Osteocyte (in vitro differentiated cells): ENCODE data around the gene ITFG1. TPM values are rescaled to one million over a fixed set of nuclear protein-coding genes. Genes with fewer than 3 reads are reported as not detected.

ENCODE experiments used
- DNase-seq: peaks from one replicate; pipeline ENCODE4 v3.0.0; 2021; ENCODE audit warnings: mixed read lengths; ENCODE audit not compliant: unreplicated experiment; ENCODE audit errors: extremely low spot score
- H3K27ac Mint-ChIP-seq: one replicate; pipeline ENCODE4 v1.8.0; 2021; ENCODE audit warnings: mild to moderate bottlenecking, mixed read lengths; ENCODE audit not compliant: unreplicated experiment
- H3K27me3 Mint-ChIP-seq: one replicate; pipeline ENCODE4 v1.8.0; 2021; ENCODE audit warnings: mixed read lengths; ENCODE audit not compliant: unreplicated experiment
- H3K36me3 Mint-ChIP-seq: one replicate; pipeline ENCODE4 v1.8.0; 2021; ENCODE audit warnings: mixed read lengths; ENCODE audit not compliant: unreplicated experiment
- H3K4me1 Mint-ChIP-seq: one replicate; pipeline ENCODE4 v1.8.0; 2021; ENCODE audit warnings: mixed read lengths; ENCODE audit not compliant: unreplicated experiment
- H3K4me3 Mint-ChIP-seq: one replicate; pipeline ENCODE4 v1.8.0; 2021; ENCODE audit warnings: mild to moderate bottlenecking, moderate library complexity, mixed read lengths; ENCODE audit not compliant: unreplicated experiment
- H3K9me3 Mint-ChIP-seq: one replicate; pipeline ENCODE4 v1.8.0; 2021; ENCODE audit warnings: mixed read lengths; ENCODE audit not compliant: unreplicated experiment
- total RNA-seq: library from RNA; stranded (reverse); gene quantifications from 2 replicates; pipeline ENCODE4 v1.2.1, GENCODE V29; 2021
- TF ChIP-seq, protein P1 (sequence below): fragments of 200-600 bp; sonication (generic); IDR thresholded peaks from 2 replicates; pipeline ENCODE4 v1.5.0; 2021; ENCODE audit warnings: antibody characterized with exemption, mild to moderate bottlenecking, moderate library complexity

ITFG1 gene
- total RNA-seq, 1 donor from 2014 or later: 69.5 TPM

DNA sequence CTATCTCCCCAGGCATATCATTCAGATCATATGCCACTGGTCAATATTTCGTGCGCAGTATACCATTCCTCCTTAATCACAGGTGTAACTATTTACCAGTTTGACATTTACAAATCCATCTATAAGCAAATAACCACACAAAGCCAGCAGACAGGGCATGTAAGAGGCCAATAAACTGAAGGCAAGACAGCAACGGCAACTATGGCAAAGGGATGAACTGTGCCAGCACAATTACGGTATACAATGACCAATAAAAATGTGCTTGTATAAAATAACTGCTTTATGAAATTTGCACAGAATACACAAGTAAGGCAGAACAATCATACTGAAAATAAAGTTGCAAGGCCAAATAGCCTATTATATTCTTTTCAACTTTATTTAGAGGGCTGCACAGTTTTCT lies 326.3 kb downstream of the ITFG1 start:
- H3K27me3 Mint-ChIP-seq: no peaks in the 10 kb centered on the region
- H3K4me1 Mint-ChIP-seq: peaks cover 3% of the 10 kb centered on the region
- H3K36me3 Mint-ChIP-seq: no peaks in the 10 kb centered on the region
- no peak overlapping the region for H3K4me3 Mint-ChIP-seq
- TF ChIP-seq, protein P1, sequence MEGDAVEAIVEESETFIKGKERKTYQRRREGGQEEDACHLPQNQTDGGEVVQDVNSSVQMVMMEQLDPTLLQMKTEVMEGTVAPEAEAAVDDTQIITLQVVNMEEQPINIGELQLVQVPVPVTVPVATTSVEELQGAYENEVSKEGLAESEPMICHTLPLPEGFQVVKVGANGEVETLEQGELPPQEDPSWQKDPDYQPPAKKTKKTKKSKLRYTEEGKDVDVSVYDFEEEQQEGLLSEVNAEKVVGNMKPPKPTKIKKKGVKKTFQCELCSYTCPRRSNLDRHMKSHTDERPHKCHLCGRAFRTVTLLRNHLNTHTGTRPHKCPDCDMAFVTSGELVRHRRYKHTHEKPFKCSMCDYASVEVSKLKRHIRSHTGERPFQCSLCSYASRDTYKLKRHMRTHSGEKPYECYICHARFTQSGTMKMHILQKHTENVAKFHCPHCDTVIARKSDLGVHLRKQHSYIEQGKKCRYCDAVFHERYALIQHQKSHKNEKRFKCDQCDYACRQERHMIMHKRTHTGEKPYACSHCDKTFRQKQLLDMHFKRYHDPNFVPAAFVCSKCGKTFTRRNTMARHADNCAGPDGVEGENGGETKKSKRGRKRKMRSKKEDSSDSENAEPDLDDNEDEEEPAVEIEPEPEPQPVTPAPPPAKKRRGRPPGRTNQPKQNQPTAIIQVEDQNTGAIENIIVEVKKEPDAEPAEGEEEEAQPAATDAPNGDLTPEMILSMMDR: no peak
- H3K9me3 Mint-ChIP-seq: no peaks in the 10 kb centered on the region
- DNase-seq: no peak
- H3K27ac Mint-ChIP-seq: no peak overlapping the region

DNA sequence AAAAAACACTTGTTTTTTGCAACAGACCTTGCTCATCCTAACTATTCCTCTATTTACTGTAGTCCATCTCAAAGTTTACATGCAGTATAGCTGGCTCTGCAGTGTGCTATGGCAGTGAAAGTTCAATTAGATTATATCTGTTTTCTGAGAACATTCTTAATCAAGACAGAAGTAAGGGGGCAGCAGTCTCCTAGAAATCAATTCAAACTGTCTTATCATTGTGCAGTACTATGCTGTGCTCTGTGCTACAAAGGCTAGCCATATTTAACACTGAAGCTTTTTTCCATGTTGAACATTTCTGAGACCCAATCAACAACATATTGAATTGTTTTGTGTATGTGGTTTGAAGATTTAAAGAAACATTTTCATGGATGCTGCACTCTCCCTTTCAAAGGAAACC lies 328.6 kb downstream of the ITFG1 start:
- Mint-ChIP-seq H3K4me3 (no peak overlapping the region), H3K27ac (no peak overlapping the region)

DNA sequence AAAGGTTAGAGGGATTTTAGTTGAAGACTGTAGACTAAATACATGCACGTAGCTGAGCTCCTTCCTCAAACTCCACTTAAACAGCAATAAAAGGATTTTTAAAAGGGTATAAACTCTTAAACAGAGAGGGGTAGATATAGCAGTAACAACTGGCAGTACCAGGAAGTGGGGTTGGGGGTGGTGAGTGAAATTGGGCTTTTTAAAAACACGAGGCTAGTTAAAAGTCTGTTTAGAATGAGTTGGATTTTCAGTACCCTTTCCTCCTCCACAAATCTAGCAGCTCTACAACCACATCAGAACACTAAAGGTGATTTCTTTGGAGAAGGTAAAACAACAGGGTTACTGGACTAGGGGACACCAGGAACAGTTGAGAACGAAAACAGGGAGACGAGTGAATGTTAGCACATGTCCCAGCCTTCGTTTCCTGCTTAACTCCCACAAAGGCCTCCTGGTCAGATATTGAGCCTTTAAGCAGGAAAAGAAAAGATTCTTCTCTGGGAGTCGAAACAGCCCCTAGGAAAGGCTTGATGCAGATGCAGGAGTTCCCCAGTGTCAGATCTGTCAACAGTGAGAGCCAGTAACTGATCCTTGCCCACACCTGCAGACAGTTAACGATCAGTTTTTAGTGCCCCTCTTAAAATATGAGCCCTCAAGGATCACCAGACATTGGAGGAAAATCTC lies 331.0 kb downstream of the ITFG1 start:
- H3K9me3 Mint-ChIP-seq: no peaks in the 10 kb centered on the region
- no peak overlapping the region for H3K27ac Mint-ChIP-seq
- no peaks in the 10 kb centered on the region for H3K27me3 Mint-ChIP-seq
- no peaks in the 10 kb centered on the region for H3K4me1 Mint-ChIP-seq
- TF ChIP-seq, protein P1: no peak
- H3K36me3 Mint-ChIP-seq: no peaks in the 10 kb centered on the region
- no peak overlapping the region for H3K4me3 Mint-ChIP-seq
- no peak for DNase-seq

More for the DNA sequence above, 328.6 kb downstream of the ITFG1 start:
- Mint-ChIP-seq H3K9me3 (no peaks in the 10 kb centered on the region), H3K4me1 (peaks cover 3% of the 10 kb centered on the region), H3K27me3 (no peaks in the 10 kb centered on the region), H3K36me3 (no peaks in the 10 kb centered on the region)
- DNase-seq: no peak
- TF ChIP-seq, protein P1: peak; percentile 24

DNA sequence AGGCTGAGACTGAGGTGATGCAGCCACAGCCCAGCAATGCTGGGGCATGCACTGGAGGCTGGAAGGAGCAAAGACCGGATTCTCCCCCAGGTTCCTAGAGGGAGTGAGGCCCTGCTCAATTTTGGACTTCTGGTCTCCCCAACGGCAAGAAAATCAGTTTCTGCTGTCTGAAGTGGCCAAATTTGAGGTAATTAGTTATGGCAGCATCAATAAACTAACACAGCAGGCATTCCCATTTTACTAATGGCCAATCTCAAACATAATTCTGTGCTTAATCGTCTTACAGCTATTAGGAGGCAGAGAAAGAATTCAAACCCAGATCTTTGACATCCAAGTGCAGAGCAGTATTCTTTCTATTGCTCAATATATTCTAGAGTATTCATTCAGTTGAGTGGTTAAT lies 333.3 kb downstream of the ITFG1 start:
- Mint-ChIP-seq H3K9me3 (no peaks in the 10 kb centered on the region), H3K4me3 (no peak overlapping the region), H3K36me3 (no peaks in the 10 kb centered on the region)

DNA sequence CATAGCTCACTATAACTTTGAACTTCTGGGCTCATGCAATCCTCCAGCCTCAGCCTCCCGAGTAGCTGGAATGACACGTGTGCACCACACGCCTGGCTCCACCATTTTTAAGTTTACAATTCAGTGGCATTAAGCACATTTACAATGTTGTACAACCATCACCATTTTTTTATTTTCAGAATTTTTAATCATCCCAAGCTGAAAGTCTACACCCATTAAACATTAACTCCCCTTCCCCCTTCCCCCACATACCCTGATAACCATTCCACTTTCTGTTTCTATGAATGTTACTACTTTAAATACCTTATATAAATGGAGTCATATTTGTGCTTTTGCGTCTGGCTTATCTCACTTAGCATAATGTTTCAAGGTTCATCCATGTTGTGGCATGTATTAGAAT lies 335.1 kb downstream of the ITFG1 start:
- no peaks in the 10 kb centered on the region for H3K36me3 Mint-ChIP-seq
- TF ChIP-seq, protein P1: no peak
- no peaks in the 10 kb centered on the region for H3K9me3 Mint-ChIP-seq
- H3K27me3 Mint-ChIP-seq: no peaks in the 10 kb centered on the region
- H3K4me3 Mint-ChIP-seq: no peak overlapping the region
- H3K4me1 Mint-ChIP-seq: no peaks in the 10 kb centered on the region
- H3K27ac Mint-ChIP-seq: no peak overlapping the region
- DNase-seq: no peak

More for the DNA sequence above, 333.3 kb downstream of the ITFG1 start:
- H3K27ac Mint-ChIP-seq: no peak overlapping the region
- no peaks in the 10 kb centered on the region for H3K4me1 Mint-ChIP-seq
- no peak for DNase-seq
- TF ChIP-seq, protein P1: no peak
- H3K27me3 Mint-ChIP-seq: no peaks in the 10 kb centered on the region
